GM10266 (cell line): ENCODE results near the gene GOLGA5.

ENCODE experiments used
- DNase-seq: peaks from one replicate; pipeline ENCODE4 v3.0.0; 2012; ENCODE audit errors: extremely low spot score
- CTCF ChIP-seq: IDR thresholded peaks from 2 replicates; pipeline ENCODE4 v1.5.1; 2012; ENCODE audit warnings: mild to moderate bottlenecking, low read depth; ENCODE audit not compliant: control insufficient read depth, insufficient read depth; ENCODE audit errors: missing control alignments

GOLGA5 gene

GRCh38 chr14:92888896-92889295, 94.8 kb downstream of the GOLGA5 start:
- TF ChIP-seq CTCF, result no peak
- no peak for DNase-seq
